CD1c-positive myeloid dendritic cell (primary cell): ENCODE measurements around the gene KIRREL3.

ENCODE experiments used
- DNase-seq: peaks from one replicate; pipeline ENCODE4 v3.0.0-alpha.2; 2016; ENCODE audit errors: extremely low spot score

KIRREL3 gene

GRCh38 chr11:126669416-126669815 lies 331.2 kb downstream of the KIRREL3 start:
- no peak for DNase-seq

GRCh38 chr11:126664643-126665042 lies 335.9 kb downstream of the KIRREL3 start:
- DNase-seq: no peak

GRCh38 chr11:126663749-126664592 lies 336.6 kb downstream of the KIRREL3 start:
- no peak for DNase-seq

- DNase-seq: no peak
Measured at GRCh38 chr11:126662035-126662790, 338.4 kb downstream of the KIRREL3 start.

GRCh38 chr11:126660761-126661425 lies 339.7 kb downstream of the KIRREL3 start:
- DNase-seq: no peak

GRCh38 chr11:126660321-126660720 lies 340.2 kb downstream of the KIRREL3 start:
- DNase-seq: no peak

- no peak for DNase-seq
Measured at GRCh38 chr11:126658306-126659056, 342.1 kb downstream of the KIRREL3 start.

GRCh38 chr11:126655807-126656128 lies 344.8 kb downstream of the KIRREL3 start:
- DNase-seq: no peak

- DNase-seq: no peak
Measured at GRCh38 chr11:126654886-126655806, 345.4 kb downstream of the KIRREL3 start.

- no peak for DNase-seq
Measured at GRCh38 chr11:126653040-126653439, 347.5 kb downstream of the KIRREL3 start.

GRCh38 chr11:126647735-126648134 lies 352.8 kb downstream of the KIRREL3 start:
- no peak for DNase-seq

- no peak for DNase-seq
Measured at GRCh38 chr11:126646701-126647557, 353.6 kb downstream of the KIRREL3 start.

GRCh38 chr11:126645186-126645585 lies 355.4 kb downstream of the KIRREL3 start:
- no peak for DNase-seq

- no peak for DNase-seq
Measured at GRCh38 chr11:126640186-126640585, 360.4 kb downstream of the KIRREL3 start.

- no peak for DNase-seq
Measured at GRCh38 chr11:126639692-126640091, 360.9 kb downstream of the KIRREL3 start.

GRCh38 chr11:126638648-126639047 lies 361.9 kb downstream of the KIRREL3 start:
- no peak for DNase-seq

GRCh38 chr11:126637795-126638175 lies 362.8 kb downstream of the KIRREL3 start:
- DNase-seq: no peak

- no peak for DNase-seq
Measured at GRCh38 chr11:126636911-126637794, 363.4 kb downstream of the KIRREL3 start.

- DNase-seq: no peak
Measured at GRCh38 chr11:126635511-126635910, 365.1 kb downstream of the KIRREL3 start.
